Natural killer cell (primary cell): ENCODE data around the gene AADACL4. TPM values are rescaled to one million over a fixed set of nuclear protein-coding genes. Genes with fewer than 3 reads are reported as not detected.

Experiments
- ATAC-seq, 3 donors: fragments of 150-1000 bp in 2 of 3; fragments of 200-7000 bp in 1 of 3; cut with Tn5 transposase; 1 replicate in 1 of 3; 2 replicates in 2 of 3; pipeline ENCODE4 v1.10.0; 2021; ENCODE audit warnings: mild to moderate bottlenecking in 2 of 3, moderate library complexity in 2 of 3
- DNase-seq, 2 donors: peaks; one replicate each; pipeline versions ENCODE4 v3.0.0 to v3.0.0-alpha.2; 2013 to 2021; ENCODE audit warnings: mixed read lengths in 1 of 2
- H3K27ac ChIP-seq: one replicate; pipeline ENCODE4 v1.5.1; 2013; ENCODE audit warnings: mild to moderate bottlenecking, low read length
- H3K27me3 ChIP-seq: one replicate; pipeline ENCODE4 v1.6.1; 2013; ENCODE audit warnings: low read length; ENCODE audit not compliant: control insufficient read depth, insufficient read depth
- H3K36me3 ChIP-seq: one replicate; pipeline ENCODE4 v1.6.1; 2013; ENCODE audit warnings: low read length; ENCODE audit not compliant: control insufficient read depth, insufficient read depth
- H3K4me1 ChIP-seq: one replicate; pipeline ENCODE4 v1.6.1; 2013; ENCODE audit warnings: low read length; ENCODE audit not compliant: control insufficient read depth, insufficient read depth
- H3K4me3 ChIP-seq: one replicate; pipeline ENCODE4 v1.5.1; 2013; ENCODE audit warnings: low read length
- H3K9me3 ChIP-seq: one replicate; pipeline ENCODE4 v1.6.1; 2013; ENCODE audit warnings: low read length; ENCODE audit not compliant: control insufficient read depth, insufficient read depth
- H3K27ac Mint-ChIP-seq, 2 donors: one replicate each; pipeline ENCODE4 v1.8.0; 2022; ENCODE audit warnings: mild to moderate bottlenecking in 2 of 2, mixed read lengths in 2 of 2, moderate library complexity in 1 of 2
- H3K27me3 Mint-ChIP-seq, 2 donors: one replicate each; pipeline ENCODE4 v1.8.0; 2022; ENCODE audit warnings: low read depth in 2 of 2, mixed read lengths in 2 of 2
- H3K36me3 Mint-ChIP-seq: one replicate; pipeline ENCODE4 v1.8.0; 2022; ENCODE audit warnings: mixed read lengths
- H3K4me1 Mint-ChIP-seq, 2 donors: one replicate each; pipeline ENCODE4 v1.8.0; 2022; ENCODE audit warnings: mixed read lengths in 2 of 2
- H3K4me3 Mint-ChIP-seq: one replicate; pipeline ENCODE4 v1.8.0; 2022; ENCODE audit warnings: mild to moderate bottlenecking, moderate library complexity, mixed read lengths
- H3K9me3 Mint-ChIP-seq, 2 donors: one replicate each; pipeline ENCODE4 v1.8.0; 2022; ENCODE audit warnings: mixed read lengths in 2 of 2
- CTCF ChIP-seq: fragments of 200-600 bp; IDR thresholded peaks from one replicate; pipeline ENCODE4 v1.8.0; 2022; ENCODE audit warnings: antibody characterized with exemption
- WGBS: methylation state at CpG from one replicate; pipeline ENCODE4 v1.1.7; 2013; ENCODE audit warnings: missing lambda C conversion rate; ENCODE audit not compliant: insufficient coverage; 5-methylcytosine and 5-hydroxymethylcytosine counted together
- intact Hi-C: fragments of 100-400 bp; cut with micrococcal nuclease; formaldehyde crosslinking; loops from one replicate; pipeline ENCODE4 v1.14.2; 2022
- total RNA-seq, 4 donors: library from RNA; stranded (reverse); fragments of 120-200 nt in 1 of 4; gene quantifications; one replicate each; pipeline versions ENCODE4 v1.2.3 to v1.2.4, GENCODE V29; 2013 to 2022

Gene AADACL4
- total RNA-seq, 3 donors from 2014 or later (not counting 1 experiment from before 2014, with no cell fraction given) = not detected

- WGBS = 33% methylated on average over 1 of the region's 1 CpG
- DNase-seq (no peak), ATAC-seq (no peak)
- no peaks in the 10 kb centered on the region for H3K4me1 ChIP-seq
- no peak overlapping the region for H3K4me3 ChIP-seq
- peaks cover under 1% of the 10 kb centered on the region in 2 donors for H3K9me3 Mint-ChIP-seq
- H3K27me3 ChIP-seq = no peaks in the 10 kb centered on the region
- H3K4me3 Mint-ChIP-seq = no peak overlapping the region
- peaks cover 16 to 46% of the 10 kb centered on the region in 2 donors for H3K27me3 Mint-ChIP-seq
- H3K27ac Mint-ChIP-seq = no peak overlapping the region
- H3K27ac ChIP-seq = no peak overlapping the region
- intact Hi-C loops = no loop called here
- no peaks in the 10 kb centered on the region for H3K4me1 Mint-ChIP-seq
- no peaks in the 10 kb centered on the region for H3K36me3 ChIP-seq
- TF ChIP-seq CTCF = no peak
- no peaks in the 10 kb centered on the region for H3K36me3 Mint-ChIP-seq
- H3K9me3 ChIP-seq = no peaks in the 10 kb centered on the region
Measured at GRCh38 chr1:12709091-12709491, 65.2 kb downstream of the AADACL4 start.

GRCh38 chr1:12709696-12710095 is 65.8 kb downstream of the AADACL4 start:
- no peak overlapping the region for H3K4me3 Mint-ChIP-seq
- TF ChIP-seq CTCF = no peak
- H3K27me3 Mint-ChIP-seq = peaks cover 15 to 46% of the 10 kb centered on the region in 2 donors
- no peak overlapping the region for H3K27ac Mint-ChIP-seq
- no peak overlapping the region for H3K4me3 ChIP-seq
- no peaks in the 10 kb centered on the region for H3K9me3 ChIP-seq
- no peaks in the 10 kb centered on the region for H3K4me1 Mint-ChIP-seq
- no peaks in the 10 kb centered on the region for H3K27me3 ChIP-seq
- no peaks in the 10 kb centered on the region for H3K36me3 Mint-ChIP-seq
- H3K27ac ChIP-seq = no peak overlapping the region
- ATAC-seq (no peak), DNase-seq (no peak)
- no peaks in the 10 kb centered on the region for H3K9me3 Mint-ChIP-seq
- H3K4me1 ChIP-seq = no peaks in the 10 kb centered on the region
- no peaks in the 10 kb centered on the region for H3K36me3 ChIP-seq
- 58% methylated on average over 2 of the region's 3 CpGs for WGBS
- intact Hi-C loops = no loop called here

- H3K4me3 ChIP-seq = no peak overlapping the region
- ATAC-seq (no peak), DNase-seq (no peak)
- no peaks in the 10 kb centered on the region for H3K9me3 ChIP-seq
- H3K36me3 ChIP-seq = no peaks in the 10 kb centered on the region
- H3K27me3 Mint-ChIP-seq = peaks cover 11 to 48% of the 10 kb centered on the region in 2 donors
- no peaks in the 10 kb centered on the region for H3K4me1 ChIP-seq
- no peaks in the 10 kb centered on the region for H3K27me3 ChIP-seq
- H3K36me3 Mint-ChIP-seq = no peaks in the 10 kb centered on the region
- no peak for TF ChIP-seq CTCF
- WGBS = 85% methylated on average over 2 of the region's 3 CpGs
- H3K27ac Mint-ChIP-seq = no peak overlapping the region
- H3K4me3 Mint-ChIP-seq = no peak overlapping the region
- H3K9me3 Mint-ChIP-seq = no peaks in the 10 kb centered on the region
- H3K4me1 Mint-ChIP-seq = no peaks in the 10 kb centered on the region
- H3K27ac ChIP-seq = no peak overlapping the region
- intact Hi-C loops = no loop called here
Measured at GRCh38 chr1:12711536-12711935, 67.7 kb downstream of the AADACL4 start.

- Mint-ChIP-seq H3K27me3 (peaks cover 11 to 49% of the 10 kb centered on the region in 2 donors), H3K36me3 (no peaks in the 10 kb centered on the region), H3K27ac (no peak overlapping the region), H3K9me3 (no peaks in the 10 kb centered on the region), H3K4me3 (no peak overlapping the region), H3K4me1 (no peaks in the 10 kb centered on the region)
- 68% methylated on average over 1 of the region's 1 CpG for WGBS
- intact Hi-C loops = no loop called here
- Histone ChIP-seq H3K4me1 (no peaks in the 10 kb centered on the region), H3K27ac (no peak overlapping the region), H3K9me3 (no peaks in the 10 kb centered on the region), H3K36me3 (no peaks in the 10 kb centered on the region), H3K4me3 (no peak overlapping the region), H3K27me3 (no peaks in the 10 kb centered on the region)
- TF ChIP-seq CTCF = no peak
- ATAC-seq = no peak
- no peak for DNase-seq
Measured at GRCh38 chr1:12712076-12712475, 68.2 kb downstream of the AADACL4 start.
